WTC11 (cell line): ENCODE data around the gene TLNRD1. TPM values are rescaled to one million over a fixed set of nuclear protein-coding genes. Genes with fewer than 3 reads are reported as not detected.

Experiments used
- ATAC-seq: fragments of 200-7000 bp; cut with Tn5 transposase; 2 replicates; pipeline ENCODE4 v1.10.0; 2021; ENCODE audit warnings: mild to moderate bottlenecking, moderate library complexity
- CTCF ChIA-PET: fragments of 300-600 bp; sonication (Branson Sonifier 250); formaldehyde crosslinking; loops from one replicate; lab custom pipeline; 2021; ENCODE audit warnings: antibody characterized with exemption; lab: Charles Lee
- POLR2A ChIA-PET: fragments of 350-600 bp; sonication (Branson Sonifier 250); formaldehyde crosslinking; loops from one replicate; lab custom pipeline; 2021; ENCODE audit warnings: antibody characterized with exemption; lab: Charles Lee
- DNase-seq: peaks from one replicate; pipeline ENCODE4 v3.0.0; 2021; ENCODE audit warnings: low spot score
- H3K27ac Mint-ChIP-seq: 2 replicates; pipeline ENCODE4 v1.8.0; 2021; ENCODE audit warnings: mixed read lengths
- H3K27me3 Mint-ChIP-seq: 2 replicates; pipeline ENCODE4 v1.8.0; 2021; ENCODE audit warnings: low read depth, mild to moderate bottlenecking, moderate library complexity, mixed read lengths
- H3K36me3 Mint-ChIP-seq: 2 replicates; pipeline ENCODE4 v1.8.0; 2021; ENCODE audit warnings: mixed read lengths
- H3K4me1 Mint-ChIP-seq: 2 replicates; pipeline ENCODE4 v1.8.0; 2022; ENCODE audit warnings: mixed read lengths
- H3K4me3 Mint-ChIP-seq: 2 replicates; pipeline ENCODE4 v1.8.0; 2021; ENCODE audit warnings: mild to moderate bottlenecking, moderate library complexity, mixed read lengths
- H3K9me3 Mint-ChIP-seq: 2 replicates; pipeline ENCODE4 v1.8.0; 2021; ENCODE audit warnings: mixed read lengths
- AR ChIP-seq: fragments of 250-450 bp; sonication (Bioruptor Pico); IDR thresholded peaks from 2 replicates; pipeline ENCODE4 v1.9.0; 2021; ENCODE audit warnings: mild to moderate bottlenecking
- ATF1 ChIP-seq: sonication (generic); formaldehyde crosslinking; IDR thresholded peaks from 2 replicates; pipeline ENCODE4 v1.8.1; 2023; ENCODE audit warnings: mild to moderate bottlenecking, moderate library complexity, missing genetic modification reagents
- ATF2 ChIP-seq: sonication (generic); formaldehyde crosslinking; IDR thresholded peaks from 2 replicates; pipeline ENCODE4 v1.8.1; 2022; ENCODE audit warnings: low read depth, missing genetic modification reagents, borderline replicate concordance
- ELF4 ChIP-seq: sonication (generic); formaldehyde crosslinking; IDR thresholded peaks from 2 replicates; pipeline ENCODE4 v1.8.1; 2022; ENCODE audit warnings: low read depth, mild to moderate bottlenecking, moderate library complexity, missing genetic modification reagents
- EMX1 ChIP-seq: fragments of 250-450 bp; sonication (Bioruptor Pico); IDR thresholded peaks from 2 replicates; pipeline ENCODE4 v1.8.0; 2021; ENCODE audit warnings: mild to moderate bottlenecking
- ERG ChIP-seq: fragments of 250-450 bp; sonication (Bioruptor Pico); IDR thresholded peaks from 2 replicates; pipeline ENCODE4 v1.8.0; 2021; ENCODE audit warnings: mild to moderate bottlenecking
- ESRRA ChIP-seq: sonication (generic); formaldehyde crosslinking; IDR thresholded peaks from 2 replicates; pipeline ENCODE4 v1.8.1; 2022; ENCODE audit warnings: mild to moderate bottlenecking, missing genetic modification reagents, borderline replicate concordance
- FOXP1 ChIP-seq: sonication (generic); formaldehyde crosslinking; IDR thresholded peaks from 2 replicates; pipeline ENCODE4 v1.8.0; 2022; ENCODE audit warnings: missing genetic modification reagents, mild to moderate bottlenecking, moderate library complexity, borderline replicate concordance
- GABPB1 ChIP-seq: sonication (generic); formaldehyde crosslinking; IDR thresholded peaks from 2 replicates; pipeline ENCODE4 v1.8.1; 2023; ENCODE audit warnings: mild to moderate bottlenecking, missing genetic modification reagents
- MLX ChIP-seq: sonication (generic); formaldehyde crosslinking; IDR thresholded peaks from 2 replicates; pipeline ENCODE4 v1.8.1; 2023; ENCODE audit warnings: mild to moderate bottlenecking, missing genetic modification reagents, moderate library complexity
- NFE2L1 ChIP-seq: sonication (generic); formaldehyde crosslinking; IDR thresholded peaks from 2 replicates; pipeline ENCODE4 v1.8.1; 2023; ENCODE audit warnings: missing genetic modification reagents
- PRDM15 ChIP-seq: sonication (generic); formaldehyde crosslinking; IDR thresholded peaks from 2 replicates; pipeline ENCODE4 v1.8.0; 2022; ENCODE audit warnings: missing genetic modification reagents
- SMAD4 ChIP-seq: sonication (generic); formaldehyde crosslinking; IDR thresholded peaks from 2 replicates; pipeline ENCODE4 v1.8.0; 2022; ENCODE audit warnings: mild to moderate bottlenecking, missing genetic modification reagents
- SP1 ChIP-seq: sonication (generic); formaldehyde crosslinking; conservative IDR thresholded peaks from 2 replicates; pipeline ENCODE4 v1.8.1; 2022; ENCODE audit warnings: missing genetic modification reagents
- TEAD1 ChIP-seq: sonication (generic); formaldehyde crosslinking; IDR thresholded peaks from 2 replicates; pipeline ENCODE4 v1.8.0; 2022; ENCODE audit warnings: mild to moderate bottlenecking, missing genetic modification reagents
- ZSCAN18 ChIP-seq: fragments of 250-450 bp; sonication (Bioruptor Pico); IDR thresholded peaks from 2 replicates; pipeline ENCODE4 v2.1.2; 2022; ENCODE audit warnings: mild to moderate bottlenecking, moderate library complexity
- total RNA-seq: library from RNA; stranded (reverse); gene quantifications from 3 replicates; pipeline ENCODE4 v1.2.3, GENCODE V29; 2021
- TF ChIP-seq, protein P1 (sequence below): fragments of 250-450 bp; sonication (Bioruptor Pico); conservative IDR thresholded peaks from 2 replicates; pipeline ENCODE4 v1.9.0; 2021; ENCODE audit warnings: mild to moderate bottlenecking

Gene TLNRD1
- total RNA-seq, 1 experiment from 2014 or later, result 26.7 TPM

GRCh38 chr15:81029414-81030300 lies 28.9 kb downstream of the TLNRD1 start:
- Mint-ChIP-seq H3K36me3 (peaks cover 11% of the 10 kb centered on the region), H3K27ac (no peak overlapping the region), H3K9me3 (peaks cover 26% of the 10 kb centered on the region), H3K27me3 (no peaks in the 10 kb centered on the region; the same call in 1 of the 2 replicates), H3K4me3 (no peak overlapping the region), H3K4me1 (peaks cover 15% of the 10 kb centered on the region)
- DNase-seq (no peak), ATAC-seq (no peak)
- POLR2A ChIA-PET, result no interaction called here
- CTCF ChIA-PET, result no interaction called here
- TF ChIP-seq MLX (CRISPR knock-in tag) (no peak), NFE2L1 (CRISPR knock-in tag) (0 out of 2 replicates have a peak, but pooled peaks have one; percentile 44), ERG (CRISPR knock-in tag) (no peak), EMX1 (CRISPR knock-in tag) (no peak)

DNA sequence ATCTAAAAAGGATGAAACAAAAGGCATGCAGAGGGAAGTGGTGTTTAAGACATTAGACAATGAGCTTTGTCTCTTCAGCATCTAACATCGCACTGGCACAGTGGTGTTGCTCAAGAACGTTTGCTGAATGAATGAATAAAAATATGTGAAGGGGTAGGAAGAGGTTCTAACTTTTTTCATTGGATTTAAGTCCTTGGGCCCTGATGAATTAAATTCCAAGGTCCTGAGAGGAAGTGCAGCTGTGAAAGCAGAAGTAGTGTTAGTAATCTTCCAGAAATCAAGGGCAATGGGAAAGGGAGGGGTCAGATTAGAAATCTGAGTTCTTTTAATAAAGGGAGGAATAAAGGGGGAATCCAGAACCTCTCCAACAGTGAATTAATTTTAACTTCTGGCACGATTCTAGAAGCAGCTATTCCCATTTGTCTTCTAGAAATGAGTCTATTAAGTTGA lies 29.6 kb downstream of the TLNRD1 start:
- CTCF ChIA-PET, result no interaction called here
- no peak for TF ChIP-seq AR (CRISPR knock-in tag)
- no peak for TF ChIP-seq EMX1 (CRISPR knock-in tag)
- TF ChIP-seq SP1 (CRISPR knock-in tag), result no peak
- TF ChIP-seq PRDM15 (CRISPR knock-in tag), result no peak
- no peak for TF ChIP-seq GABPB1 (CRISPR knock-in tag)
- no peak for TF ChIP-seq TEAD1 (CRISPR knock-in tag)
- no peak for TF ChIP-seq SMAD4 (CRISPR knock-in tag)
- DNase-seq (no peak), ATAC-seq (no peak)
- peaks cover 26% of the 10 kb centered on the region for H3K9me3 Mint-ChIP-seq
- H3K27me3 Mint-ChIP-seq, result no peaks in the 10 kb centered on the region; the same call in 1 of the 2 replicates
- no peak overlapping the region for H3K4me3 Mint-ChIP-seq
- H3K4me1 Mint-ChIP-seq, result peaks cover 11% of the 10 kb centered on the region
- no peak overlapping the region for H3K27ac Mint-ChIP-seq
- POLR2A ChIA-PET, result no interaction called here
- H3K36me3 Mint-ChIP-seq, result peaks cover 11% of the 10 kb centered on the region

DNA sequence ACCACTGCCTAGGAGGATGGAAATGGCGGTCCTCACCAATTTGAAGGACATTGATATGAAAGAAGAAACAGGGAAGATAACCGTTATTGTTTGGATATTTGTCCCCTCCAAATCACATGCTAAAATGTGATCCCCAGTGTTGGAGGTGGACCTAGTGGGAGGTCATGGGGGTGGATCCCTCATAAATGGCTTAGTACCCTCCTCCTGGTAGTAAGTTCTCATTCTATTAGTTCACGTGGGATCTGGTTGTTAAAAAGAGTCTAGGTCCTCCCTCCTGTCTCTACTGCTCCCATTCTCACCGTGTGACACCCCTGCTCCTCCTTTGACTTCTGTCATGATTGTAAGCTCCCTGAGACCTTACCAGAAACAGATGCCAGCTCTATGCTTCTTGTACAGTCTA lies 30.5 kb downstream of the TLNRD1 start:
- peaks cover 26% of the 10 kb centered on the region for H3K9me3 Mint-ChIP-seq
- H3K27me3 Mint-ChIP-seq, result no peaks in the 10 kb centered on the region; the same call in 1 of the 2 replicates
- POLR2A ChIA-PET, result no interaction called here
- H3K4me3 Mint-ChIP-seq, result no peak overlapping the region
- H3K4me1 Mint-ChIP-seq, result peaks cover 11% of the 10 kb centered on the region
- H3K36me3 Mint-ChIP-seq, result peaks cover 11% of the 10 kb centered on the region
- no peak for ATAC-seq
- CTCF ChIA-PET, result no interaction called here
- no peak for DNase-seq
- no peak overlapping the region for H3K27ac Mint-ChIP-seq
- TF ChIP-seq ESRRA (CRISPR knock-in tag), result no peak
- no peak for TF ChIP-seq ZSCAN18 (CRISPR knock-in tag)
- TF ChIP-seq FOXP1 (CRISPR knock-in tag), result no peak
- TF ChIP-seq ATF2 (CRISPR knock-in tag), result no peak
- TF ChIP-seq, protein P1, sequence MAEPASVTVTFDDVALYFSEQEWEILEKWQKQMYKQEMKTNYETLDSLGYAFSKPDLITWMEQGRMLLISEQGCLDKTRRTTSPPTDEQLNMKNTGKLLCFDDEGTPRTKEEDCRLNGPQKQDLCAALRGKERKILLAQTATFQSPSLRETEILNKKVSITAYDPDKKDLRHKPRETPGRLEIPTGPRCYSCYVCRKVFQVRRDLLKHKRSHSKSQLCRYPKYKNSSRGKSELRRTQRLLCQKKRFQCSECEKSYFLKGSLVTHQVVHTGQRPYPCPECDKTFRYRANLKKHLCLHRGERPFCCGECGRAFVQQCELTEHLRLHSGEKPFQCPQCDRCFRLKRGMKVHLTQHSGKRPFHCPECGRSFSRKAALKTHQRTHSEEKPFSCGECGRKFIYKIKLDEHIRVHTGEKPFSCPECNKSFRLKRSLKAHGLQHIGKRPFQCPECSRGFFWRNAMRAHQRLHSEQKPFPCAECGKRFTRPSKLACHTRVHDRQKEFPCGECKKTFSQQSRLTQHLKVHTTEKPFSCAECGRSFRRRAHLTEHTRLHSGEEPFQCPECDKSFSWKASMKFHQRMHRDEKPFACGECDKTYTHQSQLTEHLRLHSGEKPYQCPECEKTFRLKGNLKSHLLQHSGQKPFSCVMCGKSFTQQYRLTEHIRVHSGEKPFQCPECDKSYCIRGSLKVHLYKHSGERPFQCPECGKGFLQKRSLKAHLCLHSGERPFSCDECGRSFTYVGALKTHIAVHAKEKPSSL, result no peak
- TF ChIP-seq ATF1 (CRISPR knock-in tag), result no peak
- no peak for TF ChIP-seq ELF4 (CRISPR knock-in tag)
